GM13977 (cell line): ENCODE data around the gene TRAK2.
A peak's percentile ranks its signal among the peaks of the same experiment; 100 is the strongest.
"Not testable (repeated sequence)": the region's sequence is repeated elsewhere in the genome, so short reads cannot be mapped to it uniquely, and the experiment has no call there.

Source experiments
- DNase-seq: peaks from one replicate; pipeline ENCODE4 v3.0.0; 2012; ENCODE audit warnings: low spot score
- CTCF ChIP-seq: IDR thresholded peaks from 2 replicates; pipeline ENCODE4 v1.5.1; 2012; ENCODE audit warnings: mild to moderate bottlenecking, control low read depth; ENCODE audit not compliant: insufficient read depth; ENCODE audit errors: extremely low read depth, missing control alignments
- in situ Hi-C: fragments of 300-500 bp; cut with MboI; formaldehyde crosslinking; loops from one replicate; pipeline ENCODE4 v1.12.0; 2022; ENCODE audit warnings: low sequenced_read_pairs, low pct_unique_long_range_greater_than_20kb, mixed read lengths, inconsistent platforms; ENCODE audit not compliant: unreplicated experiment

Gene TRAK2

GRCh38 chr2:201378496-201379397 lies 72.5 kb downstream of the TRAK2 start:
- in situ Hi-C loops = no loop called here
- TF ChIP-seq CTCF = no peak
- no peak for DNase-seq

- no peak for DNase-seq
- no peak for TF ChIP-seq CTCF
- in situ Hi-C loops = no loop called here
Observed at GRCh38 chr2:201377218-201377617, 74.0 kb downstream of the TRAK2 start.

GRCh38 chr2:201369775-201370174 lies 81.5 kb downstream of the TRAK2 start:
- in situ Hi-C loops = loop anchor here (10.0 kb wide), 1 partner anchor 135 kb away; no protein-coding TSS in a partner anchor
- DNase-seq = no peak
- TF ChIP-seq CTCF = no peak

GRCh38 chr2:201369318-201369717 lies 81.9 kb downstream of the TRAK2 start:
- DNase-seq = not testable (repeated sequence)
- in situ Hi-C loops = loop anchor here (10.0 kb wide), 1 partner anchor 135 kb away; no protein-coding TSS in a partner anchor

GRCh38 chr2:201366146-201366545 lies 85.1 kb downstream of the TRAK2 start:
- in situ Hi-C loops = loop anchor here (10.0 kb wide), 1 partner anchor 131 kb away; no protein-coding TSS in a partner anchor

GRCh38 chr2:201363857-201364560 lies 87.2 kb downstream of the TRAK2 start:
- DNase-seq = peak; percentile 43
- TF ChIP-seq CTCF = peak; percentile 87
- in situ Hi-C loops = loop anchor here (10.0 kb wide), 1 partner anchor 129 kb away; no protein-coding TSS in a partner anchor

More at GRCh38 chr2:201366146-201366545, 85.1 kb downstream of the TRAK2 start:
- no peak for TF ChIP-seq CTCF
- DNase-seq = no peak
